HG02884 (cell line): Measurements from ENCODE around the gene ZNF808.
"Not testable (repeated sequence)": the region's sequence is repeated elsewhere in the genome, so short reads cannot be mapped to it uniquely, and the experiment has no call there.

Experiments used
- ATAC-seq: cut with Tn5 transposase; IDR thresholded peaks from one replicate; pipeline ENCODE4 v1.9.1; 2021; ENCODE audit warnings: mild to moderate bottlenecking, moderate library complexity; ENCODE audit not compliant: unreplicated experiment

The ZNF808 gene

GRCh38 chr19:52527134-52527955, at the start of gene ZNF808:
Gene ZNF808 (plus strand): TSS chr19:52527668. CDS start chr19:52543285, 15,617 bp downstream.
- peak; percentile 79 for ATAC-seq

GRCh38 chr19:52484111-52484743, 43.2 kb upstream of the ZNF808 start:
- ATAC-seq = not testable (repeated sequence)

DNA sequence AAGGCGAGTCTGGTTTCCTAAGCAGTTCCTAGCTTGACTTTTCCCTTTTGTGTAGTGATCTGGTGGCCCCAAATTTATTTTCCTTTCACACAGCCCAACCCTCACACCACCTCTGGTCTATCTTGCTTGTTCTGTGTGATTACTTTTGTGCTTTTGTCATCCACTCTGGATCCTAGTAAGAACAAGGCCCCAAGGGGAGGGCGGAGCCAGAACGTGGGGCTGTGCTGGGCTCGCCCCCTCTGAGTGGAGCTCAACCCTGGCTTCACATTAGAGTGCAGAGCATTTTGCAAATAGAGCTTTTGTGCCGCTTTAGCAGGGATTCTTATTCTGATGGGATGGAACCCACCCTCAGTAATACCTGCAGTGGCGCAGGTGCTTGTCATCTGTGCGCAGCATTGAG, 42.4 kb upstream of the ZNF808 start:
- ATAC-seq = not testable (repeated sequence)

DNA sequence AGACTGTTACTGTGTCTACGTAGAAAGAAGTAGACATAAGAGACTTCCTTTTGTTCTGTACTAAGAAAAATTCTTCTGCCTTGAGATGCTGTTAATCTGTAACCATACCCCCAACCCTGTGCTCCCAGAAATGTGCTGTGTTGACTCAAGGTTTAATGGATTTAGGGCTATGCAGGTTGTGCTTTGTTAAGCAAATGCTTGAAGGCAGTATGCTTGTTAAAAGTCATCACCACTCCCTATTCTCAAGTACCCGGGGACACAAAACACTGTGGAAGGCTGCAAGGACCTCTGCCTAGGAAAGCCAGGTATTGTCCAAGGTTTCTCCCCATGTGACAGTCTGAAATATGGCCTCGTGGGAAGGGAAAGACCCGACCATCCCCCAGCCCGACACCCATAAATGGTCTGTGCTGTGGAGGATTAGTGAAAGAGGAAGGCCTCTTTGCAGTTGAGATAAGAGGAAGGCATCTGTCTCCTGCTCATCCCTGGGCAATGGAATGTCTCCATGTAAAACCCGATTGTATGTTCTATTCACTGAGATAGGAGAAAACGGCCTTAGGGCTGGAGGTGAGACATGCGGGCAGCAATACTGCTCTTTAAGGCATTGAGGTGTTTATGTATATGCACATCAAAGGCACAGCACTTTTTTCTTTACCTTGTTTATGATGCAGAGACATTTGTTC, 41.8 kb upstream of the ZNF808 start:
- ATAC-seq = not testable (repeated sequence)

GRCh38 chr19:52492201-52492993, 35.1 kb upstream of the ZNF808 start:
- no peak for ATAC-seq

- ATAC-seq = no peak
These were observed 34.4 kb upstream of the ZNF808 start for GRCh38 chr19:52492994-52493470.

DNA sequence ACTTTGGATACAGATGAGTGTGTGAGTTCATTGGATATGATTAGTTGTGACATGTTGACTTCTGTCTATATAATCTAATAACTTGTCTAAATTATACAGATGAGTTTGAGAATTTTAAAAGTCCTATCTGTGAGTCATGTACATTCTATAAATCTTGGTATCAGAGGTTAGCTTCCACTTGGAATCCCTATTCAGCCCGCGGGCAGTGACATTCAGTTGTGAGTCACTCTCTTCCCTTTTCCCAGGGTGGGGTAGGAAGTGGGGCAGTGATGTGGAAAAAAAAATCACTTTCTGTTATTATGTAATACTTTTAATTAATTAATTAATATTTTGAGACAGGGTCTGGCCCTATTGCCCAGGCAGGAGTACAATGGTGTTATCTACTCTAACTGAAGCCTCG, 33.0 kb upstream of the ZNF808 start:
- ATAC-seq = no peak

GRCh38 chr19:52498571-52498970, 28.9 kb upstream of the ZNF808 start:
- no peak for ATAC-seq

DNA sequence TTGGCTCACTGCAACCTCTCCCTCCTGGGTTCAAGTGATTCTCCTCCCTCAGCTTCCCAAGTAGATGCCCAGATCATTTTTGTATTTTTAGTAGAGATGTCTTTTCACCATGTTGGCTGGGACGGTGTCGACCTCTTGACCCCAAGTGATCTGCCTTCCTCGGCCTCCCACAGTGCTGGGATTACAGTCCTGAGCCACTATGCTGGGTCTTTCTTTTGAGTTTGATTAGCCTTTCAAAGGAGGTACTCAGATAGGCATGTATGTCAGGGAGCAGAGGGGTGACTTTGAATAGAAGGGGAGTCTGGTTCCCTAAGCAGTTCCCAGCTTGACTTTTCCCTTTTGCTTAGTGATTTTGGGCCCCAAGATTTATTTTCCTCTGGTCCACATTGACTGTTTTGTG, 27.0 kb upstream of the ZNF808 start:
- ATAC-seq = not testable (repeated sequence)

GRCh38 chr19:52500991-52501390, 26.5 kb upstream of the ZNF808 start:
- ATAC-seq = not testable (repeated sequence)

GRCh38 chr19:52507266-52507665, 20.2 kb upstream of the ZNF808 start:
- no peak for ATAC-seq

DNA sequence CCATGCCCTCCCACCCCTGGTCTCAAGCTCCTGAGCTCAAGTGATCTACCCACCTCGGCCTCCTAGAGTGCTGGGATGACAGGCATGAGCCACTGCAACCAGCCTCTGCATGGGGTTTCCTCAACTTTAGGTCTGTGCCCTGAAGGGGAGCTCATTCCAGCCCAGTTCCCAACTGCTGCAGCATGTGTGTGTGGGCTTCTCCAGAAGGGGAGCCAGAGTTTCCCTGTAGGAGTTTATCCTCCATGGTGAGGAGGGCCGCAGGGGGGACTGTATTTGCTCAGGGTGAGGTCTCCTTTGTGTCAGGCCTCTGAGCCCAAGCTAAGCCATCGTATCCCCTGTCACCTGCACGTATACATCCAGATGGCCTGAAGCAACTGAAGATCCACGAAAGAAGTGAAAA, 11.3 kb upstream of the ZNF808 start:
- no peak for ATAC-seq

DNA sequence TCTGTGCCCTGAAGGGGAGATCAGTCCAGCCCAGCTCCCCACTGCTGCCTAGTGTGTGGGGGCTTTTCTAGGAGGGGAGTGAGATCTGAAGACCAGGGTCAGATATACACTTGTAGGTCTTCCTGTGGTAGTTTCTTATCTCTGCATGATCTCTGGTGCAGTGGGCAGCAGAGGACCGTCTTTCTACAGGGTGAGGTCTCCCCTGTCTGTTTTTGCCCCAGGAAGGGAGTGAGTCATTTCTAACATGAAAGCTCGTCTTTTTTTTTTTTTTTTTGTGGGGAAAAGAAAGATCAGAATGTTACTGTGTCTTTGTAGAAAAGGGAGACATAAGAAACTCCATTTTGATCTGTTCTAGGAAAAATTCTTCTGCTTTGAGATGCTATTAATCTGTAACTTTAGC, 8.8 kb upstream of the ZNF808 start:
- no peak for ATAC-seq

- not testable (repeated sequence) for ATAC-seq
These were observed 8.3 kb upstream of the ZNF808 start for GRCh38 chr19:52519175-52519574.

DNA sequence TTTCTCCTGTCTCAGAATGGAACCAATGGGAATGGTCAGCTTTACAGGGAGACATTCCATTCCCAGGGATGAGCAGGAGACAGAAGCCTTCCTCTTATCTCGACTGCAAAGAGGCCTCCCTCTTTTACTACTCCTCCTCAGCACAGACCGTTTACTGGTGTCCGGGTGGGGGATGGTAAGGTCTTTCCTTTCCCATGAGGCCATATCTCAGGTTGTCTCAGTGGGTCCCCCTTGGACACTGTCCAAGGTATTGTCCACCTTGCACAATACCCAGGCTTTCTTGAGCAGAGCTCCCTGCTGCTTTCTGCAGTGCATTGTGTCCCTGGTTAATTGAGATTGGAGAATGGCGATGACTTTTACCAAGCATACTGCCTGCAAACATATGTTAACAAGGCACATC, 7.5 kb upstream of the ZNF808 start:
- ATAC-seq = no peak

GRCh38 chr19:52522551-52522950, 4.9 kb upstream of the ZNF808 start:
- ATAC-seq = no peak

GRCh38 chr19:52524086-52524485, 3.4 kb upstream of the ZNF808 start:
- ATAC-seq = no peak

DNA sequence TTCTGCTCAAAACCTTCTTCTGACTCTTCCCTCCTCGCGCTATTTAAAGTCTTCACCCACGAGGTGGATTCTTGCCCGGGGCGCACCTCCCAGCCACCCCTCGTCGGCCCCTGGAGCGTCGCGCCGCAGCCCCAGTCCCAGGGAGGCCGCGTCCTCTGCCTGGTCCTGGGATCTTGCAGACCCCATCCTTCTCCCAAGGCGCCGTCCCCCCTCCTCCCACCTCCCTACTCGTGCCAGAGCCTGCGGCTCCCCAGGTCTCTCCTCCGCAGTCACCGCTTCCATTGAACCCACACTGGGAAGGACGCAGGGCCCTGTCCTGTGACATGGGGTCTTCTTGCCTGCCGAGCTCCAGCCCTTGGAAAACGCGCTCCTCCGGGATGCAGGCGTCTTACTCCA, 486 bp downstream of the ZNF808 start:
- no peak for ATAC-seq

DNA sequence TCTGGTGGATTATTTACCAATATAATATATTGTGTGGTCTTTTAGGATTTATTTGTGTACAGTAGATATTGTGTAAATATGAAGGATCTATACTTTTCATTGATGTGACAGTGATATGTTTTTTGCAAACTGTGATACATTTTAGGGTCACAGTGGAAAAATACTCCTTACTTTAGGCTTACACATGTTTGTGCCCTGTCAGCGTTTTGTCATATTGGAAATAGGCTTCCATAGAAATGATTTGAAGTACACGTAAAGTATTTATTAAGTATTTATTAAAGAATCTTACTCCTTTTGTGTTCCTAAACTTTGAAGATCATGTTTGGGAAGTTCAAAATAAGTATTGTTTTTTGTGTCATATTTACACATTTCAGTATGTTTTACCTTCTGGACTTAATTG, 5.0 kb downstream of the ZNF808 start:
- no peak for ATAC-seq

DNA sequence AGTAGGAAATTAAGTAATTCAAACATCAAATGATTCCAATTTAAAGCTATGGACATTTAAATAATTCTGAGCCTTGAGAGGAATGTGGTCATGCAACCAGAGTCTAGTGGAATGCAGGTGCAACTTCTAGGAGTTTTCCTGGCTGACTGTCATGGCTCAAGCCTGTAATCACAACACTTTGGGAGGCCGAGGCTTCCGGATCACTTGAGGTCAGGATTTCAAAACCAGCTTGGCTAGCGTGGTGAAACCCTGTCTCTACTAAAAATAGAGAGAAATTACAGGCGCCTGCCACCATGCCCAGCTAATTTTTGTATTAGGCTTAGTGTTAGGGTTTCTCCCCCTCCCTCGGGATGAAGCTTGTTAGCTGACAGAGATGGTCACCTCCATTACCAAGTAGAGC, 6.4 kb downstream of the ZNF808 start:
- no peak for ATAC-seq

GRCh38 chr19:52535385-52535770, 7.9 kb downstream of the ZNF808 start:
- ATAC-seq = not testable (repeated sequence)
